HG03095 (cell line): ENCODE measurements around the gene SP3.

Experiments
- ATAC-seq: cut with Tn5 transposase; IDR thresholded peaks from one replicate; pipeline ENCODE4 v1.9.1; 2021; ENCODE audit warnings: moderate library complexity; ENCODE audit not compliant: unreplicated experiment

Gene SP3

GRCh38 chr2:173860566-173860965 lies 104.6 kb downstream of the SP3 start:
- no peak for ATAC-seq

GRCh38 chr2:173860082-173860481 lies 105.1 kb downstream of the SP3 start:
- no peak for ATAC-seq

GRCh38 chr2:173858291-173858731 lies 106.9 kb downstream of the SP3 start:
- ATAC-seq, result no peak
